Measurements from ENCODE around the gene ATF7IP2. TPM values are rescaled to one million over a fixed set of nuclear protein-coding genes. Genes with fewer than 3 reads are reported as not detected.

ATF7IP2 gene
- polyA plus RNA-seq, 1 donor (not counting 4 experiments of a cell fraction or from before 2014, with no cell fraction given): 9.8 TPM

- FAIRE-seq: peak; percentile 91
- no peaks in the 10 kb centered on the region for H4K20me1 ChIP-seq (ENCODE audit: control insufficient read depth, extremely low read depth, insufficient read depth, low read length)
Measured at GRCh38 chr16:10509534-10510025, 123.7 kb downstream of the ATF7IP2 start.

DNA sequence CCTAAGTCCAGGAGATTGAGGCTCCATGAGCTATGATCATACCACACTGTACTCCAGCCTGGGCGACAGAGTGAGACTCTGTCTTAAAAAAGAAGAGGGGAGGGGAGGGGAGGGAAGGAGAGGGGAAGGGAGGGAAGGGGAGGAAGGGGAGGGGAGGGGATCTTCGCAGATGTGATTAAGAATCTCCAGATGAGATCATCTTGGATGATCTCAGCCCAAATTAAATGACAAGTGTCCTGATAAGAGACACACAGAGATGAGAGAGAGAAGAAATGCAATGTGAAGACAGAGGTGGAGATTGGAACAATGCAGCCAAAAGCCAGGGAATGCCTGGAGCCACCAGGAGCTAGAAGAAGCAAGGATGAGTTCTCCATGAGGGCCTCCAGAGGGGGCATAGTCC, 124.4 kb downstream of the ATF7IP2 start:
- Histone ChIP-seq H3K27ac (ENCODE audit: control insufficient read depth, insufficient read depth, low read length) (no peak overlapping the region), H3K9me1 (ENCODE audit: control insufficient read depth, extremely low read depth, insufficient read depth, low read length) (no peaks in the 10 kb centered on the region), H3K9ac (ENCODE audit: control insufficient read depth, extremely low read depth, insufficient read depth, low read length) (no peak overlapping the region), H3K4me2 (ENCODE audit: control insufficient read depth, extremely low read depth, insufficient read depth, low read depth, low read length) (no peak overlapping the region), H3K9me3 (ENCODE audit: control insufficient read depth, low read depth, low read length) (no peaks in the 10 kb centered on the region), H3K4me1 (ENCODE audit: control insufficient read depth, extremely low read depth, insufficient read depth, low read length) (no peaks in the 10 kb centered on the region), H2AFZ (ENCODE audit: control insufficient read depth, low read length) (no peak overlapping the region), H3K4me3 (ENCODE audit: control insufficient read depth in 2 of 3, extremely low read depth in 1 of 3, insufficient read depth in 2 of 3, low read depth in 1 of 3, low read length in 3 of 3) (no peak overlapping the region), H3K79me2 (ENCODE audit: control insufficient read depth, insufficient read depth, low read length) (no peaks in the 10 kb centered on the region), H4K20me1 (ENCODE audit: control insufficient read depth, extremely low read depth, insufficient read depth, low read length) (no peaks in the 10 kb centered on the region), H3K27me3 (ENCODE audit: control insufficient read depth, extremely low read depth, insufficient read depth, low read length) (no peaks in the 10 kb centered on the region), H3K36me3 (ENCODE audit: control insufficient read depth in 2 of 2, extremely low read depth in 1 of 2, insufficient read depth in 2 of 2, low read length in 2 of 2) (no peaks in the 10 kb centered on the region)
- TF ChIP-seq, protein P1, sequence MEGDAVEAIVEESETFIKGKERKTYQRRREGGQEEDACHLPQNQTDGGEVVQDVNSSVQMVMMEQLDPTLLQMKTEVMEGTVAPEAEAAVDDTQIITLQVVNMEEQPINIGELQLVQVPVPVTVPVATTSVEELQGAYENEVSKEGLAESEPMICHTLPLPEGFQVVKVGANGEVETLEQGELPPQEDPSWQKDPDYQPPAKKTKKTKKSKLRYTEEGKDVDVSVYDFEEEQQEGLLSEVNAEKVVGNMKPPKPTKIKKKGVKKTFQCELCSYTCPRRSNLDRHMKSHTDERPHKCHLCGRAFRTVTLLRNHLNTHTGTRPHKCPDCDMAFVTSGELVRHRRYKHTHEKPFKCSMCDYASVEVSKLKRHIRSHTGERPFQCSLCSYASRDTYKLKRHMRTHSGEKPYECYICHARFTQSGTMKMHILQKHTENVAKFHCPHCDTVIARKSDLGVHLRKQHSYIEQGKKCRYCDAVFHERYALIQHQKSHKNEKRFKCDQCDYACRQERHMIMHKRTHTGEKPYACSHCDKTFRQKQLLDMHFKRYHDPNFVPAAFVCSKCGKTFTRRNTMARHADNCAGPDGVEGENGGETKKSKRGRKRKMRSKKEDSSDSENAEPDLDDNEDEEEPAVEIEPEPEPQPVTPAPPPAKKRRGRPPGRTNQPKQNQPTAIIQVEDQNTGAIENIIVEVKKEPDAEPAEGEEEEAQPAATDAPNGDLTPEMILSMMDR (optimal IDR thresholded peaks at IDR 0.05 in 1 of 3, IDR thresholded peaks at IDR 0.05 in 1 of 3, conservative IDR thresholded peaks at IDR 0.05 in 1 of 3; ENCODE audit: extremely low read depth in 1 of 3, insufficient read depth in 2 of 3, low read length in 3 of 3): no peak
- TF ChIP-seq EZH2 (IDR thresholded peaks at IDR 0.05; ENCODE audit: low read length): no peak
- FAIRE-seq (no peak), DNase-seq (ENCODE audit: low read depth, low spot score) (no peak)
- dilution Hi-C loops (cut with MboI; ENCODE audit: extremely low pct_ligation_motif_present, low sequenced_read_pairs): no loop called here

More at GRCh38 chr16:10509534-10510025, 123.7 kb downstream of the ATF7IP2 start:
- no peak overlapping the region for H3K27ac ChIP-seq (ENCODE audit: control insufficient read depth, insufficient read depth, low read length)
- no peaks in the 10 kb centered on the region for H3K36me3 ChIP-seq (ENCODE audit: control insufficient read depth in 2 of 2, extremely low read depth in 1 of 2, insufficient read depth in 2 of 2, low read length in 2 of 2)
- peak; percentile 21 for DNase-seq (ENCODE audit: low read depth, low spot score)
- no peaks in the 10 kb centered on the region for H3K9me1 ChIP-seq (ENCODE audit: control insufficient read depth, extremely low read depth, insufficient read depth, low read length)
- H3K79me2 ChIP-seq (ENCODE audit: control insufficient read depth, insufficient read depth, low read length): no peaks in the 10 kb centered on the region
- no peak overlapping the region for H3K4me3 ChIP-seq (ENCODE audit: control insufficient read depth in 2 of 3, extremely low read depth in 1 of 3, insufficient read depth in 2 of 3, low read depth in 1 of 3, low read length in 3 of 3)
- H2AFZ ChIP-seq (ENCODE audit: control insufficient read depth, low read length): no peak overlapping the region
- no peak overlapping the region for H3K9ac ChIP-seq (ENCODE audit: control insufficient read depth, extremely low read depth, insufficient read depth, low read length)
- no peak overlapping the region for H3K4me2 ChIP-seq (ENCODE audit: control insufficient read depth, extremely low read depth, insufficient read depth, low read depth, low read length)
- H3K9me3 ChIP-seq (ENCODE audit: control insufficient read depth, low read depth, low read length): no peaks in the 10 kb centered on the region
- H3K4me1 ChIP-seq (ENCODE audit: control insufficient read depth, extremely low read depth, insufficient read depth, low read length): no peaks in the 10 kb centered on the region
- H3K27me3 ChIP-seq (ENCODE audit: control insufficient read depth, extremely low read depth, insufficient read depth, low read length): no peaks in the 10 kb centered on the region
- dilution Hi-C loops (cut with MboI; ENCODE audit: extremely low pct_ligation_motif_present, low sequenced_read_pairs): no loop called here
- no peak for TF ChIP-seq EZH2 (IDR thresholded peaks at IDR 0.05; ENCODE audit: low read length)
- TF ChIP-seq, protein P1 (optimal IDR thresholded peaks at IDR 0.05 in 1 of 3, IDR thresholded peaks at IDR 0.05 in 1 of 3, conservative IDR thresholded peaks at IDR 0.05 in 1 of 3; ENCODE audit: extremely low read depth in 1 of 3, insufficient read depth in 2 of 3, low read length in 3 of 3): peak; percentile 66 to 93 (median 78)

Data from keratinocyte (primary cell).